Fibroblast of pulmonary artery (primary cell): ENCODE data around the gene EHBP1.

Source experiments
- DNase-seq: peaks from one replicate; pipeline ENCODE4 v3.0.0-alpha.2; 2010; ENCODE audit warnings: low read depth
- H3K4me3 ChIP-seq: replicated peaks from 2 replicates; pipeline ENCODE4 v1.5.1; 2011; ENCODE audit warnings: low read depth, mild to moderate bottlenecking, control low read depth, low read length, moderate library complexity
- CTCF ChIP-seq: IDR thresholded peaks from 2 replicates; pipeline ENCODE4 v1.5.1; 2011; ENCODE audit warnings: mild to moderate bottlenecking, control low read depth, low read length, inconsistent platforms; ENCODE audit errors: missing control alignments

Gene EHBP1

GRCh38 chr2:62705007-62705829 lies at the start of gene EHBP1:
EHBP1 (plus strand) TSS chr2:62705713; CDS start chr2:62707192, 1,479 bp downstream.
- no peak for TF ChIP-seq CTCF
- H3K4me3 ChIP-seq = peak within 1 kb of the TSS; percentile 78
- peak; percentile 100 for DNase-seq

- DNase-seq = no peak
- TF ChIP-seq CTCF = no peak
Observed at GRCh38 chr2:62657783-62658182, 47.7 kb upstream of the EHBP1 start.

GRCh38 chr2:62658891-62659290 lies 46.6 kb upstream of the EHBP1 start:
- no peak overlapping the region for H3K4me3 ChIP-seq
- no peak for DNase-seq
- TF ChIP-seq CTCF = no peak

More at GRCh38 chr2:62657783-62658182, 47.7 kb upstream of the EHBP1 start:
- no peak overlapping the region for H3K4me3 ChIP-seq

GRCh38 chr2:62660087-62660486 lies 45.4 kb upstream of the EHBP1 start:
- no peak for TF ChIP-seq CTCF
- no peak overlapping the region for H3K4me3 ChIP-seq
- no peak for DNase-seq

GRCh38 chr2:62660582-62661262 lies 44.8 kb upstream of the EHBP1 start:
- no peak overlapping the region for H3K4me3 ChIP-seq
- peak; percentile 80 for DNase-seq
- TF ChIP-seq CTCF = no peak

- no peak for TF ChIP-seq CTCF
Observed at GRCh38 chr2:62661263-62661635, 44.3 kb upstream of the EHBP1 start.

More at GRCh38 chr2:62661263-62661635, 44.3 kb upstream of the EHBP1 start:
- H3K4me3 ChIP-seq = no peak overlapping the region
- no peak for DNase-seq
